Measurements from ENCODE around the gene NELFB. TPM values are rescaled to one million over a fixed set of nuclear protein-coding genes. Genes with fewer than 3 reads are reported as not detected.

NELFB gene
- total RNA-seq, 3 donors from 2014 or later (not counting 1 experiment from before 2014, with no cell fraction given) = 42.9 to 53.8 (median 52.6) TPM

DNA sequence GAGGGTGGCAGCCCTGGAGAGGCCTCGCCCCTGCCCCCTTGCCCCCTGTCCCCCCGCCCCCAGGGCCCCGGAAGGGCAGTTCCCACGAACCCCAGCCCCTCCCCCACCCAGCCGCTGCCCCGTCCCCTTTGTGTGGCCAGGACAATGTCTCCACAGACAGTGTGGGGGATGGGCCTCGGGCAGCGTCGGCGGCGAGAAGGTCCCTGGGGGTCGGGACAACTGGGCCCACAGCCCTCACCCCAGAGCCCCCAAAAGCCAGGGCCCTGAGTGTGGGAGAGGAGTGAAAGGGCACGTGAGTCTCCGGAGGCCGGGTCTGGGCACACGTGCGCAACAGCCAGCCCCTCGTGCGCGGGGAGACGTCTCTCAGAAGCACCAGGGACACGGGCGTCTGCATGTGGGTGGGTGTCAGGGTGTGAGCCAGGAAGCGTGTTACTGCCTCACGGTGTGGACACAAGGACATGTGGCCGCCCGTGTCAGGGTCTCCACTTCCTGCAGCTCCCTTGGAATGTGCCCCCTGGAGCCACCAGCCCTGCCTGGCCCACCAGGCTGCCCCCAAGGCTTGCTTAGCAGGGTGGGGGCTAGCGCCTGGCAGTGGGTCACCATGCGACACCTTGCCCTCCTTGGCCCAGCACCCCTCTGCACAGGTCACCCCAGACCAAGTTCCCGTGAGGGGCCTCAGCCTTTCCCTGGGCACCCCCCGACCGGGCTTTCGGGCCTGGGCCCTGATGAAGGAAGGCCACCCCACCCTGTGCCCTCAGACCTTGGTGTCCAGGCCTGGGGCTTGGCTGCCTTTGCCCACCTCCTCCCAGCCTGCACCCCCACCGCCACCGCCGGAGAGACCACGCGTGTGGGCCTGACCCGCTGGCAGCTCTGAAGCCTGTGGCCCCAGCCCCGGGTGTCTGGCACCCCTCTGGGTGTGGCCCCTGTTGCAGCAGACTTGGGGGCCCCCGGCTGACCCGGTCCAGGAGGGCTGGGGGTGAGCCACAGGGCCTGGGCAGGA, 59.7 kb downstream of the NELFB start:
- no peak overlapping the region for H3K27ac Mint-ChIP-seq
- H3K27ac ChIP-seq (ENCODE audit: low read length) = no peak overlapping the region
- H3K36me3 ChIP-seq (ENCODE audit: control insufficient read depth, insufficient read depth, low read length) = no peaks in the 10 kb centered on the region
- no peaks in the 10 kb centered on the region for H3K9me3 Mint-ChIP-seq
- DNase-seq (no peak), ATAC-seq (no peak)
- H3K36me3 Mint-ChIP-seq = no peaks in the 10 kb centered on the region
- H3K27me3 ChIP-seq (ENCODE audit: control insufficient read depth, insufficient read depth, low read length) = peaks cover 5% of the 10 kb centered on the region
- intact Hi-C loops (cut with micrococcal nuclease) = no loop called here
- TF ChIP-seq, protein P1, sequence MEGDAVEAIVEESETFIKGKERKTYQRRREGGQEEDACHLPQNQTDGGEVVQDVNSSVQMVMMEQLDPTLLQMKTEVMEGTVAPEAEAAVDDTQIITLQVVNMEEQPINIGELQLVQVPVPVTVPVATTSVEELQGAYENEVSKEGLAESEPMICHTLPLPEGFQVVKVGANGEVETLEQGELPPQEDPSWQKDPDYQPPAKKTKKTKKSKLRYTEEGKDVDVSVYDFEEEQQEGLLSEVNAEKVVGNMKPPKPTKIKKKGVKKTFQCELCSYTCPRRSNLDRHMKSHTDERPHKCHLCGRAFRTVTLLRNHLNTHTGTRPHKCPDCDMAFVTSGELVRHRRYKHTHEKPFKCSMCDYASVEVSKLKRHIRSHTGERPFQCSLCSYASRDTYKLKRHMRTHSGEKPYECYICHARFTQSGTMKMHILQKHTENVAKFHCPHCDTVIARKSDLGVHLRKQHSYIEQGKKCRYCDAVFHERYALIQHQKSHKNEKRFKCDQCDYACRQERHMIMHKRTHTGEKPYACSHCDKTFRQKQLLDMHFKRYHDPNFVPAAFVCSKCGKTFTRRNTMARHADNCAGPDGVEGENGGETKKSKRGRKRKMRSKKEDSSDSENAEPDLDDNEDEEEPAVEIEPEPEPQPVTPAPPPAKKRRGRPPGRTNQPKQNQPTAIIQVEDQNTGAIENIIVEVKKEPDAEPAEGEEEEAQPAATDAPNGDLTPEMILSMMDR (IDR thresholded peaks at IDR 0.05) = no peak
- no peak overlapping the region for H3K4me3 Mint-ChIP-seq
- H3K27me3 Mint-ChIP-seq (ENCODE audit: low read depth in 2 of 2) = no peaks in the 10 kb centered on the region
- H3K4me1 Mint-ChIP-seq = peaks cover 0 to 8% of the 10 kb centered on the region in 2 donors
- H3K4me1 ChIP-seq (ENCODE audit: control insufficient read depth, insufficient read depth, low read length) = peaks cover 16% of the 10 kb centered on the region
- 86% methylated on average over 40 of the region's 42 CpGs for WGBS (ENCODE audit: insufficient coverage)
- no peak overlapping the region for H3K4me3 ChIP-seq (ENCODE audit: low read length)
- H3K9me3 ChIP-seq (ENCODE audit: control insufficient read depth, insufficient read depth, low read length) = no peaks in the 10 kb centered on the region

DNA sequence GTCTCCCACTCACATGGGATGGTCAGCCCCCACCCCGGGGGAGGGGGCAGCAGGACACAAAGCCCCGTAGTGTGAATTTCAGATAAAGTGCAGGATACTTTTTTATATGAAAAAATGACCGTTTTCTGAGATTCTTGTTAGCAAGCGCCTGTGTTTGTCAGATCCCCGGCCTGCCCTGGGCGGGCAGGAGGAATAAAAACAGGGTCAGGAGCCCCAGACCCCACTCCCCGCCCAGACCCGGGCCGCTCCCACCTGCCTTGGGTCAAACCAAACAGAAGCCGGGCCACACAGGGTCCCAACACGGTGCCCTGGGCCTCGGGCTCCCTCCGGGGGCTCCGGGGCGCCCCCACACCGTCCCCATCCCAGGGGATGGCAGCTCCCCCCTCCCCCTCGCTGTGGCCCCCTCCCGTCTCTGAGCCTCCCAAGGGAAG, 60.5 kb downstream of the NELFB start:
- Histone ChIP-seq H3K27ac (ENCODE audit: low read length) (no peak overlapping the region), H3K9me3 (ENCODE audit: control insufficient read depth, insufficient read depth, low read length) (no peaks in the 10 kb centered on the region), H3K27me3 (ENCODE audit: control insufficient read depth, insufficient read depth, low read length) (peaks cover 5% of the 10 kb centered on the region), H3K36me3 (ENCODE audit: control insufficient read depth, insufficient read depth, low read length) (no peaks in the 10 kb centered on the region), H3K4me3 (ENCODE audit: low read length) (no peak overlapping the region), H3K4me1 (ENCODE audit: control insufficient read depth, insufficient read depth, low read length) (peaks cover 24% of the 10 kb centered on the region)
- intact Hi-C loops (cut with micrococcal nuclease) = no loop called here
- ATAC-seq = no peak
- H3K27me3 Mint-ChIP-seq (ENCODE audit: low read depth in 2 of 2) = no peaks in the 10 kb centered on the region
- TF ChIP-seq, protein P1 (IDR thresholded peaks at IDR 0.05) = no peak
- WGBS (ENCODE audit: insufficient coverage) = 45% methylated on average over 16 of the region's 18 CpGs
- DNase-seq = no peak
- no peak overlapping the region for H3K4me3 Mint-ChIP-seq
- no peak overlapping the region for H3K27ac Mint-ChIP-seq
- H3K9me3 Mint-ChIP-seq = no peaks in the 10 kb centered on the region
- no peaks in the 10 kb centered on the region for H3K36me3 Mint-ChIP-seq
- peaks cover 3 to 13% of the 10 kb centered on the region in 2 donors for H3K4me1 Mint-ChIP-seq

DNA sequence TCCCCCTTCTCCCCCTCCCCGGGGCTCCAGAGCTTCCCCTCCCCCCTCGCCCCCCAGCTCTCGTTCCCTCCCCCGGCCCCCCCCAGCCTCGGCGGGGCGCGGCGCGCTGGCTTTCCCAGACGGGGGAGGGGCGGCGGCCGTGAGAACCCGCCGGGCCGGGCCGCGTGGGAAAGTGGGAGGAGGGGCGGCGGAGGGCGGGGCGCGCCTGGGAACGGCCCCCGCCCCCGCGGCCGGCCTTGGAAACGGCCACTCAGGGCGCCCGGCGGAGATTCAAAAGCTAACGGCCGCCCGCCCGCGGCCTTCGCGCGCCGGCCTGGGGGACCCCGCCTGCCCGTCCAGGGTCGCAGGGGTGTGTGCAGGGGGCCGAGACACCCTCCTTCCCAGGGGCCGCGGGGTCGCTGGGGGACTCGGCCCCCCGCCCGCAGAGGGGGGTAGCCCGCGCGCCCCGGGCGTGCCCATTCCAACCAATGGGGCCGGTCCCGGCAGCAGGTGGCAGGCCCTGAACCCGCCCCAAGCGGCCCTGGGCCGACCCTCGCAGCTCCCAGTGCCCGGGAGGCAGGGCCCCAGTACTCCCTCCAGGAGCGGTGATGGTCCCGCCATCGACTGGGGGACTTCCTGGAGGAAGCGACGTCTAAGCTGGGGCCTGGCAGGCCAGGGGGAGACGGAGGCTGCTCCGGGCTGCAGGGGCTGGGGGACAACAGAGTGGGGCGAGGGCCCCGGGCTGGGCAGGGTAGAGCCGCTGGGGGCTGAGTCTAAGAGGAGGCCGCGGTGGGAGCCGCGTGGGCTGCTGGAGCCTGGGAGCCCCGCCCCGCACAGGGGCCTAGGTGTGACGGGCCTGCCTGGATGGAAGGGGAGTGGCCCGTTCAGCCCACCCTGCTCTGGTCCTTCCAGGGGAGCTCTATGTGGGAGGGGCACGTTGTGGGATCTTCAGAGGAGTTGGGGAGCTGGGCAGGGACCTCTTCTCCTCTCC, 61.2 kb downstream of the NELFB start:
- intact Hi-C loops (cut with micrococcal nuclease) = no loop called here
- WGBS (ENCODE audit: insufficient coverage) = 6% methylated on average over 72 of the region's 83 CpGs
- Histone ChIP-seq H3K27ac (ENCODE audit: low read length) (no peak overlapping the region), H3K4me1 (ENCODE audit: control insufficient read depth, insufficient read depth, low read length) (peaks cover 31% of the 10 kb centered on the region), H3K4me3 (ENCODE audit: low read length) (no peak overlapping the region), H3K9me3 (ENCODE audit: control insufficient read depth, insufficient read depth, low read length) (no peaks in the 10 kb centered on the region), H3K27me3 (ENCODE audit: control insufficient read depth, insufficient read depth, low read length) (peaks cover 5% of the 10 kb centered on the region), H3K36me3 (ENCODE audit: control insufficient read depth, insufficient read depth, low read length) (no peaks in the 10 kb centered on the region)
- H3K4me3 Mint-ChIP-seq = peak overlapping the region; percentile 57
- DNase-seq = peak in 1 of 2 donors; percentile 22
- no peaks in the 10 kb centered on the region for H3K27me3 Mint-ChIP-seq (ENCODE audit: low read depth in 2 of 2)
- ATAC-seq = peak in 2 of 3 donors; percentile 46 to 55
- H3K9me3 Mint-ChIP-seq = no peaks in the 10 kb centered on the region
- H3K4me1 Mint-ChIP-seq = peaks cover 5 to 16% of the 10 kb centered on the region in 2 donors
- H3K36me3 Mint-ChIP-seq = no peaks in the 10 kb centered on the region
- H3K27ac Mint-ChIP-seq = peak overlapping the region in 1 of 2 donors; percentile 49
- TF ChIP-seq, protein P1 (IDR thresholded peaks at IDR 0.05) = no peak

All from natural killer cell (primary cell).